HUES48 (cell line): ENCODE data around the gene CCNI.
"Not testable (repeated sequence)": the region's sequence is repeated elsewhere in the genome, so short reads cannot be mapped to it uniquely, and the experiment has no call there.

Experiments used
- H3K27ac ChIP-seq: one replicate; pipeline ENCODE4 v1.7.0; 2013; ENCODE audit warnings: low read depth, low read length, inconsistent platforms
- H3K27me3 ChIP-seq: 2 replicates; pipeline ENCODE4 v1.6.1; 2013; ENCODE audit warnings: mild to moderate bottlenecking, low read length; ENCODE audit not compliant: control insufficient read depth, insufficient read depth
- H3K36me3 ChIP-seq: 2 replicates; pipeline ENCODE4 v1.6.1; 2013; ENCODE audit warnings: low read length; ENCODE audit not compliant: control insufficient read depth, insufficient read depth
- H3K4me1 ChIP-seq: 2 replicates; pipeline ENCODE4 v1.6.1; 2013; ENCODE audit warnings: mild to moderate bottlenecking, low read length; ENCODE audit not compliant: control insufficient read depth, insufficient read depth
- H3K4me3 ChIP-seq: 2 replicates; pipeline ENCODE4 v1.5.1; 2013; ENCODE audit warnings: mild to moderate bottlenecking, low read depth, low read length
- H3K9ac ChIP-seq: 2 replicates; pipeline ENCODE4 v1.6.1; 2013; ENCODE audit warnings: mild to moderate bottlenecking, low read depth, low read length, moderate library complexity
- H3K9me3 ChIP-seq: 2 replicates; pipeline ENCODE4 v1.6.1; 2013; ENCODE audit warnings: low read length; ENCODE audit not compliant: control insufficient read depth, insufficient read depth

CCNI gene

DNA sequence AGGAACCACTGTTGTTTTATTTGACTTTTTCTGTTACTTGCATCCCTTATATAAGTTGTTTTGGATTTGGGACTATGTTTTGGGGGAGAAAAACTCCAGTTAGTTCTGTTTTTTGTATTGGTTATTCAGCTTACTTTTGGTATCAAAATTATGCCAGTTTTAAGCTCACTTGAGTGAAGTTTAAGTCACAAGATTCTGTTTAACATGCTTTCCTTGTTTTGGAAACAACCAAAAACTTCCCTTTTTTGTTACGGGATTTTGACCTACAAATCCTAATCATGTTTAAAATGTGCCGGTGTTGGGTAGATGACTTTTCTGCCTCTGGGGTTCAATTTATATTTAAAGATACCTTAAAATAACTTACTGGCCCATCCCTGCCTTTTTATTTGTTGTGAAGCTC lies 36.0 kb downstream of the CCNI start:
- peaks cover 8% of the 10 kb centered on the region for H3K36me3 ChIP-seq
- H3K9ac ChIP-seq = no peak overlapping the region
- H3K4me3 ChIP-seq = no peak overlapping the region
- H3K27me3 ChIP-seq = no peaks in the 10 kb centered on the region
- H3K27ac ChIP-seq = no peak overlapping the region
- no peaks in the 10 kb centered on the region for H3K9me3 ChIP-seq
- H3K4me1 ChIP-seq = peaks cover 6% of the 10 kb centered on the region; the same call in 1 of the 2 replicates

DNA sequence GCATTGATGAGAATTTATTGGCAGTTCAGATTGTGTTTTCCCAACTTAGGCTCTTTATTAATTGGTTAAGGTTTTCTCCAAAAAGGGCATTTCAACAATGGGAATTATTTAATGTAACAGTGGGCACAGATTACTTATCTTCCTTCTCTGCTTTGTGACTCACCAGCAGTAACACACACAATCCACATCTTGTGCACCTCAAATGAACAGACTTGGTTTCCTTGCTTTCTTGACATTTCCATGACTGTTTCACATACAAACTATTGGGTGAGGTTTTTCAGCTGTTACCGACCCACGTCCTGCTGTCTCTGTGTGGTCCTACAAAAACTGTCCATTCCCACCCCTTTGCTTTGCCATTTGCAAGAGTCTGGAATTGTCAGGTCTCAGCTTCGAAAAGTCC lies 38.1 kb downstream of the CCNI start:
- peaks cover 26% of the 10 kb centered on the region for H3K36me3 ChIP-seq
- no peaks in the 10 kb centered on the region for H3K9me3 ChIP-seq
- H3K27me3 ChIP-seq = no peaks in the 10 kb centered on the region
- H3K4me1 ChIP-seq = peaks cover 6% of the 10 kb centered on the region; the same call in 1 of the 2 replicates
- no peak overlapping the region for H3K27ac ChIP-seq
- no peak overlapping the region for H3K9ac ChIP-seq
- no peak overlapping the region for H3K4me3 ChIP-seq

DNA sequence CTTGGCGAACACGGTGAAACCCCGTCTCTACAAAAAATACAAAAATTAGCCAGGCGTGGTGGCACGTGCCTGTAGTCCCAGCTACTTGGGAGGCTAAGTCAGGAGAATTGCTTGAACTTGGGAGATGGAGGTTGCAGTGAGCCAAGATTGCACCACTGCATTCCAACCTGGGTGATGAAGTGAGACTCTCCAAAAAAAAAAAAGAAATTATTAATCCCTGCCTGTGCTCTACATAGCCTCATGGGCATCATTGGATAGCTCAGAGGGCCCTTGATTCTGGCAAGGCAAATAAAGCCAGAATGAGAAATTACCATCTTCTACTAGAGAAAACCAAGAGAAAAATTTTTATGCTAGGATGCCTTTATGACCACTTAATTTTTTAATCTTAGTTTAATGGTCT lies 38.6 kb downstream of the CCNI start:
- H3K4me3 ChIP-seq, H3K9ac ChIP-seq, H3K27ac ChIP-seq, H3K27me3 ChIP-seq, H3K4me1 ChIP-seq, H3K9me3 ChIP-seq: not testable (repeated sequence)
- peaks cover 32% of the 10 kb centered on the region for H3K36me3 ChIP-seq

DNA sequence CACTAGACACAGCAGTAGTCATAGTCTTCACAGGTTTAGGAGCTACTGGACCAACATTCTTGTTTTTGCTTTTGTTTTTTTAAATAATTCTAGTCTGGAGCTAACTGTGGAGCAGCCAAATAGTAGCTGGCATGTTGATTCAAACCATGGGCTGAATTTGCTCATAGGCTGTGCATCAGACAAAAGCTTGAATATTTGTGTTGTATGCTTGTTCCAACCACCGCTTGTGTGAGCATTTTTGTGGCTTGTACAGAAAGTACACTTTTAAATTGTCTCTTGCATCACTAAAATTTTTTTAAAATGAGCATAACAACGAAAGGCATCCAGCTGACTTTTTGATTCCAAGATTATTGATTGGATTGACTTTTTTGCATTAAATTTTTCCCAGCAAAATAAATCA lies 39.6 kb downstream of the CCNI start:
- no peak overlapping the region for H3K27ac ChIP-seq
- peaks cover 6% of the 10 kb centered on the region; the same call in 1 of the 2 replicates for H3K4me1 ChIP-seq
- peaks cover 42% of the 10 kb centered on the region for H3K36me3 ChIP-seq
- no peaks in the 10 kb centered on the region for H3K9me3 ChIP-seq
- H3K27me3 ChIP-seq = no peaks in the 10 kb centered on the region
- H3K4me3 ChIP-seq = no peak overlapping the region
- no peak overlapping the region for H3K9ac ChIP-seq

DNA sequence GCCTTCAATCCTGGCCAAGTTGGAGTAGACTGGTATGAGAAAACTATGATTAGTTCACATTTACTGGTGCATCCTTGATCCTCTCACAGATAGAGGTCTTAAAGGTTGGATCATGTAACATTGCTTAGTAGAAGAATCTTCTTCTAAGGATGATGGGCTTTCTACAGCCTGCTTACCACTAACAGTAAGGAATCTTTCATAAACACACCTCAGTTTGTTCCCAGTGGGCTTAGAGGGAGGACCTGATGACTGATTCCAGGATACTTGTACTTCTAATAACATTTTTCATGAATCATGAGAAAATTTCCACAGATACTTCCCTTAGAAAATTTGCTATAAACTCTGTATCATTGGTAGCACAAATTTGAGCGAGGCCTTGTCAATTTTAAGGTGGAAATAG lies 40.6 kb downstream of the CCNI start:
- H3K27ac ChIP-seq = no peak overlapping the region
- H3K27me3 ChIP-seq = no peaks in the 10 kb centered on the region
- peaks cover 49% of the 10 kb centered on the region for H3K36me3 ChIP-seq
- no peak overlapping the region for H3K9ac ChIP-seq
- H3K9me3 ChIP-seq = no peaks in the 10 kb centered on the region
- H3K4me1 ChIP-seq = peaks cover 2% of the 10 kb centered on the region; the same call in 1 of the 2 replicates
- H3K4me3 ChIP-seq = no peak overlapping the region

DNA sequence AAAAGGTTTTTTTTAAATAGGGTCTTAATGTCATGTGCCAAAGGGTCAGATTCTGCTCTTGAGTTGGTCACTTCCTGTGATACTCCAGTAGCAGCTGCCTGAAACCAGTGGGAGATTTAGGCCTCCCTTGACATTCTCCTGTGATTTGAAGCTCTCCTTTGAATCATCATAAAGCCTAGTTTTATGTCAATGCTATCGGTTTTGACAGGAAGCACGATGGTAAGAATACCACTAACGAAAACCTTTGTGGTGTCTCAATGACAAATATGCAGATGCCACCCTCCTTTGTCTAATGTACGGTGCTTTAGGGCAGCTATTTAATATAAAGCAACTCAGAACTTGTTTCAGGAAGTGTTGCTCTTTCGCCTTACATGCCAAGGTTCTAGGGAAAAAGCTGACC lies 44.2 kb downstream of the CCNI start:
- H3K4me3 ChIP-seq = no peak overlapping the region
- no peaks in the 10 kb centered on the region for H3K4me1 ChIP-seq
- H3K36me3 ChIP-seq = peaks cover 77% of the 10 kb centered on the region
- H3K9me3 ChIP-seq = no peaks in the 10 kb centered on the region
- H3K27ac ChIP-seq = no peak overlapping the region
- H3K27me3 ChIP-seq = no peaks in the 10 kb centered on the region
- no peak overlapping the region for H3K9ac ChIP-seq

DNA sequence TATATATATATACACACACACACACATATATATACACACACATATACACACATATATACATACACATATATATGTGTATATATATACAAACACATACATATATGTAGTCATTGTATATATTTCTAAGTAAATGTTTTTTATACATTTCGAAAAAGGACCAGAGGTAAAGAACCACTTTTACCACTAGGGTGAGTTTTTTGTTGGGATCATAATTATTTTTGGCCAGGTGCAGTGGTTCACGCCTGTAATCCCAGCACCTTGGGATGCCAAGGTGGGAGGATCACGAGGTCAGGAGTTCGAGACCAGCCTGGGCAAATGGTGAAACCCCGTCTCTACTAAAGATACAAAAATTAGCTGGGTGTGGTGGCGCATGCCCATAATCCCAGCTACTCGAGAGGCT lies 46.0 kb downstream of the CCNI start:
- H3K27ac ChIP-seq, H3K9ac ChIP-seq, H3K4me1 ChIP-seq, H3K9me3 ChIP-seq, H3K27me3 ChIP-seq, H3K4me3 ChIP-seq: not testable (repeated sequence)
- H3K36me3 ChIP-seq = peaks cover 82% of the 10 kb centered on the region

DNA sequence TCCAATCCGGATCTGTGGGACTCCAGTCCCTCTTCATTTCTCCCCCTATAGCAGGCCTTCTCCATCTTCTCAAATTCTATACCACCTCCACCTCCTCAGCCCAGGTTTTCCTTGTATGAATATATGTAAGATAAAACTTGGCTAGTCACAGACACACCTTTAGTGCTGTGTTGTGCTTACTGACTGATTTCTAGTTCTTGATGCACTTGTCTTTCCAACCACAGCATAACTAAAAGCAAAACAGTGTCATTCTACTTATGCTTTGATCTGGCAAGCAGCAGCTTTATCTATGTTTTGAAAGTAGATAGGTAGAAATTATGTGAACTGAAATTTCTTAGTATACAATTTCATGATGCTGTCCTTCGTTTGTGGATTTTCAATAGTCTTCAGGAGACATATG lies 47.5 kb downstream of the CCNI start:
- Histone ChIP-seq H3K36me3 (peaks cover 85% of the 10 kb centered on the region), H3K4me1 (no peaks in the 10 kb centered on the region), H3K9me3 (no peaks in the 10 kb centered on the region), H3K4me3 (no peak overlapping the region), H3K9ac (no peak overlapping the region), H3K27ac (no peak overlapping the region), H3K27me3 (no peaks in the 10 kb centered on the region)

DNA sequence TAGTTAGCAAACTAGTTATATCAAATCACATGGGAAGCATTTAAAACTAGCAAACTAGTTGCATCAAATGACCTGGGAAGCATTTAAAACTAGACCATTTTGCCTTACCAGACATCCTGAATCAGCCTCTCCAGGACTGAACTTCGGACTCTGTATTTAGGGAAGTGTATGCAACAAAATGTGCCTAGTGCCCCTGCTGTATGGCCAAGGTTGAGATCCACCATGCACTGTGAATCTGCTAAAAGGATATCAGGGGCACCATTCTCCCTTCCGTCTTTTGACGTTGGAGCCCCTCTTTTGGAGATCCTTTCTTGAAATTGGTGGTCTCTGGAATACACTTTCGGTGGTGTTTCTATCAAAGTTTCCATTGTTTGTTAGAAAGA lies 49.5 kb downstream of the CCNI start:
- Histone ChIP-seq H3K27ac (no peak overlapping the region), H3K4me3 (no peak overlapping the region), H3K9me3 (no peaks in the 10 kb centered on the region), H3K4me1 (peaks cover 17% of the 10 kb centered on the region), H3K27me3 (no peaks in the 10 kb centered on the region), H3K36me3 (peaks cover 76% of the 10 kb centered on the region), H3K9ac (no peak overlapping the region)

DNA sequence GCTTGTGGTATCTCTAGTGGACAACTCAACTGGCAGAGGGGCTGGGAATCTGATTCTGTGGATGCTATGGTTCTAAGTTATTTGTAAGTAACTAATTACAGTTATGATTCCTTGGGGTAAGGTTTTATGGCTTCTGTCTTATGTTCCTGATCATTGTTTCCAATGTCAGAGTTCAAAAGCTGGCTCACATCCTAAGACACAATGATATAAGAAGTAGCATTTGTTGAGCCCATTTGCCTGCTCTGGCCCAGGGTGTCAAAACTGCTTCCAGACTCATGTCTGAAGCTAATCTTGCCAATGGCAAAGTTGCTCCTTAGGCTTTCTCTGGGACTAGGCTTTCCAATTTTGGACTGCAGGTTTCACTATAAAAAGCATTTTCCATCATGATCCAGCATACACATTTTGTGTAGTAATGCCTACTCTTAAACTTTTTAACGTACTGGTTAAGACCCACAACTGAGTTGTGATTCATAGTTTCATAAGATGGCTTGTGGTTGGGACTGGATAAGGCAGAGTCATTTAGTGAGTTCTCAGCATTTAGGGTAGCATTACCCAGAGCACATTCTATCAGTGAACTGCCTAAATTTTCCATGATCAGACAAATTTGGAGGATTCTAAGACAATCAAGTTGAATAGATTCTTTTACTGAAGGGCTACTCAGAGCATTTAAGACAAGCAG lies 50.0 kb downstream of the CCNI start:
- Histone ChIP-seq H3K9me3 (no peaks in the 10 kb centered on the region), H3K4me3 (no peak overlapping the region), H3K27me3 (no peaks in the 10 kb centered on the region), H3K27ac (no peak overlapping the region), H3K9ac (no peak overlapping the region), H3K36me3 (peaks cover 74% of the 10 kb centered on the region), H3K4me1 (peaks cover 17% of the 10 kb centered on the region)

DNA sequence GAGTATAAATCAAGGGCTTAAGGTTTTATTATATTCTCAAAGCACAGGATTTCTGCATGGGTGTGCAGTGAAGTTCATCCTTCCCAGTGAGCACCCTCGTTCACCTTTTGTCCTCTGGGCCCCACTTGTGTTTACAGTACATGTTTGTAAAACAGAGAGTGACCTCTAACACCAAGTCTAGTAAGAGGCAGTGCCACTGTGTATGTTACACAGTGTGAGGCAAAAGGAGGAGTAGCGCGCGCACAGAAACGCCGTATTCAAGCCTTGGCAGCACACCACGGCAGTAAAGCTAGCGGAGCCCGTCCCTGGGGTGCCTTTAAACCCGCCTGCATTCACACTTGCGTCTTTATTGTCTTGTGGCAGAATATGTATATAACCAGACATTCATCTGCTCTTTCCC lies 51.9 kb downstream of the CCNI start:
- peaks cover 82% of the 10 kb centered on the region for H3K36me3 ChIP-seq
- no peak overlapping the region for H3K27ac ChIP-seq
- H3K9ac ChIP-seq = no peak overlapping the region

More for the DNA sequence above, 51.9 kb downstream of the CCNI start:
- H3K4me1 ChIP-seq = peaks cover 17% of the 10 kb centered on the region
- H3K9me3 ChIP-seq = no peaks in the 10 kb centered on the region
- no peaks in the 10 kb centered on the region for H3K27me3 ChIP-seq
- H3K4me3 ChIP-seq = no peak overlapping the region
